HEK293T (cell line): ENCODE results near the gene ZNF521.

Experiments used
- CTCF ChIA-PET: fragments of 350-600 bp; formaldehyde crosslinking; extraction: SDS; loops from one replicate; lab custom pipeline; 2021; ENCODE audit warnings: antibody characterized with exemption, inconsistent platforms; lab: Yijun Ruan, JAX
- POLR2A ChIA-PET: fragments of 350-600 bp; formaldehyde crosslinking; extraction: SDS; loops from one replicate; lab custom pipeline; 2020; ENCODE audit warnings: antibody characterized with exemption, inconsistent platforms; lab: Yijun Ruan, JAX
- DNase-seq: peaks from one replicate; pipeline ENCODE4 v3.0.0; 2012; ENCODE audit warnings: mixed read lengths; ENCODE audit errors: extremely low spot score
- ARNT ChIP-seq: fragments of 450-650 bp; IDR thresholded peaks from 2 replicates; pipeline ENCODE4 v1.6.1; 2017; ENCODE audit warnings: mild to moderate bottlenecking
- BHLHE40 ChIP-seq: fragments of 450-650 bp; IDR thresholded peaks from 2 replicates; pipeline ENCODE4 v1.6.1; 2016; ENCODE audit warnings: mild to moderate bottlenecking, moderate library complexity, borderline replicate concordance
- CTBP1 ChIP-seq: fragments of 450-650 bp; IDR thresholded peaks from 2 replicates; pipeline ENCODE4 v1.6.1; 2016; ENCODE audit warnings: borderline replicate concordance
- ELF4 ChIP-seq: fragments of 450-650 bp; IDR thresholded peaks from 2 replicates; pipeline ENCODE4 v1.6.1; 2017; ENCODE audit warnings: antibody characterized with exemption
- FOXA1 ChIP-seq: fragments of 450-650 bp; IDR thresholded peaks from 2 replicates; pipeline ENCODE4 v1.6.1; 2016; ENCODE audit warnings: mild to moderate bottlenecking
- FOXK2 ChIP-seq: fragments of 450-650 bp; IDR thresholded peaks from 2 replicates; pipeline ENCODE4 v1.6.1; 2016; ENCODE audit warnings: mild to moderate bottlenecking
- FOXM1 ChIP-seq: fragments of 450-650 bp; IDR thresholded peaks from 2 replicates; pipeline ENCODE4 v1.6.1; 2017; ENCODE audit warnings: mild to moderate bottlenecking, borderline replicate concordance
- HDGF ChIP-seq: fragments of 450-650 bp; IDR thresholded peaks from 2 replicates; pipeline ENCODE4 v1.6.1; 2017; ENCODE audit warnings: antibody characterized with exemption, borderline replicate concordance
- L3MBTL2 ChIP-seq: fragments of 450-650 bp; conservative IDR thresholded peaks from 2 replicates; pipeline ENCODE4 v1.6.1; 2016; ENCODE audit warnings: mild to moderate bottlenecking
- LEF1 ChIP-seq: fragments of 450-650 bp; IDR thresholded peaks from 2 replicates; pipeline ENCODE4 v1.6.1; 2017; ENCODE audit warnings: mild to moderate bottlenecking, borderline replicate concordance
- NFRKB ChIP-seq: fragments of 450-650 bp; IDR thresholded peaks from 2 replicates; pipeline ENCODE4 v1.6.1; 2016; ENCODE audit warnings: mild to moderate bottlenecking, moderate library complexity
- SP1 ChIP-seq: fragments of 450-650 bp; IDR thresholded peaks from 2 replicates; pipeline ENCODE4 v1.6.1; 2017
- SUZ12 ChIP-seq: fragments of 450-650 bp; IDR thresholded peaks from 2 replicates; pipeline ENCODE4 v1.6.1; 2016; ENCODE audit warnings: mild to moderate bottlenecking
- TARDBP ChIP-seq: fragments of 450-650 bp; IDR thresholded peaks from 2 replicates; pipeline ENCODE4 v1.6.1; 2016
- ZNF384 ChIP-seq: fragments of 450-650 bp; IDR thresholded peaks from 2 replicates; pipeline ENCODE4 v1.6.1; 2016
- TF ChIP-seq, protein P1 (sequence below): fragments of 450-650 bp; IDR thresholded peaks from 2 replicates; pipeline ENCODE4 v1.6.1; 2016

The ZNF521 gene

DNA sequence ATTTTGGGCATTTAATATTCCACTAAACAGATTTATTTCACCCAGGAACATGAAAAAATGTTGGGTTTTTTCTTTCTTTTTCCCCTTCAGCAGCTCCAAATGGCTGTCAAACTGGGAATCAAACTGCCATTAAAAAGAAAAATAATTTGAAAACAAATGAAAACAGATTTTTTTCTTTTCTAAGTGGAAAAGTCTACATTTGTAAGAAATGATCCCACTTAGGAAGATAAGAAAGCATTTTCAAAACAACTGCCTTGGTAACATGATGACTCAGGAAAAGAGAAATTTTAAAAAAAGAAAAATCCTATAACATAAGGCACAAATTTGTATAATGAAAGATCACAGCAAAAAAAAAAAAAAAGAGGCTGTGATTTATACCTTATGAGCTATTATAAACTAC lies 20.0 kb downstream of the ZNF521 start:
- TF ChIP-seq L3MBTL2 (no peak), SP1 (no peak), TARDBP (no peak), ARNT (no peak), FOXA1 (no peak), LEF1 (no peak), CTBP1 (no peak), NFRKB (no peak), FOXM1 (no peak), FOXK2 (no peak), SUZ12 (no peak), BHLHE40 (no peak), ZNF384 (no peak), HDGF (no peak), ELF4 (no peak)
- TF ChIP-seq, protein P1, sequence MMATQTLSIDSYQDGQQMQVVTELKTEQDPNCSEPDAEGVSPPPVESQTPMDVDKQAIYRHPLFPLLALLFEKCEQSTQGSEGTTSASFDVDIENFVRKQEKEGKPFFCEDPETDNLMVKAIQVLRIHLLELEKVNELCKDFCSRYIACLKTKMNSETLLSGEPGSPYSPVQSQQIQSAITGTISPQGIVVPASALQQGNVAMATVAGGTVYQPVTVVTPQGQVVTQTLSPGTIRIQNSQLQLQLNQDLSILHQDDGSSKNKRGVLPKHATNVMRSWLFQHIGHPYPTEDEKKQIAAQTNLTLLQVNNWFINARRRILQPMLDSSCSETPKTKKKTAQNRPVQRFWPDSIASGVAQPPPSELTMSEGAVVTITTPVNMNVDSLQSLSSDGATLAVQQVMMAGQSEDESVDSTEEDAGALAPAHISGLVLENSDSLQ = no peak
- POLR2A ChIA-PET = no interaction called here
- no peak for DNase-seq
- CTCF ChIA-PET = no interaction called here

DNA sequence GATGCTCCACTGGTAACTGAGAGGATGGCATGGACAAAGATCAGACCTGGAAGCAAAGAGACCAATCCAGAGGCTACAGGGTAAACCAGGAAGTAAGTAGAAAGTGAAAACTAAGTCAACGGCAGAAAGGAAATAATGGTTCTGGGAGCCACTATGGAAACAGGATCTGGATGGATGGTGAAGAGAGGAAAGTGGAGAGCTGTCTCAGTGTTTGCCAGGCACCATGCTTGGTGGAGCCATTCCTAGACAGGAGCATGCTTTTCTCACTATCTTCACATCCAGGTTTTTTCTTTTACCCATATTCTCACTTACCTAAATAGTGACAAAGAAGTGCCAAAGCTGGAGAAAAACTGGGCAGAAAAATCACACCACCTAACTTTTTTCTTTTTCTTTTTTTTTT lies 22.2 kb downstream of the ZNF521 start:
- DNase-seq = no peak
- POLR2A ChIA-PET = no interaction called here
- TF ChIP-seq FOXM1 = no peak
- no peak for TF ChIP-seq SP1
- no peak for TF ChIP-seq FOXA1
- no peak for TF ChIP-seq ELF4
- TF ChIP-seq FOXK2 = no peak
- TF ChIP-seq CTBP1 = no peak
- TF ChIP-seq NFRKB = no peak
- TF ChIP-seq L3MBTL2 = no peak
- TF ChIP-seq ARNT = no peak
- TF ChIP-seq SUZ12 = no peak
- TF ChIP-seq TARDBP = no peak
- TF ChIP-seq, protein P1 = no peak
- TF ChIP-seq ZNF384 = no peak
- no peak for TF ChIP-seq HDGF
- TF ChIP-seq BHLHE40 = no peak
- CTCF ChIA-PET = interaction anchor here (1.4 kb wide), 1 partner anchor 12 kb away, joined by 3 read pairs; no protein-coding TSS in a partner anchor

DNA sequence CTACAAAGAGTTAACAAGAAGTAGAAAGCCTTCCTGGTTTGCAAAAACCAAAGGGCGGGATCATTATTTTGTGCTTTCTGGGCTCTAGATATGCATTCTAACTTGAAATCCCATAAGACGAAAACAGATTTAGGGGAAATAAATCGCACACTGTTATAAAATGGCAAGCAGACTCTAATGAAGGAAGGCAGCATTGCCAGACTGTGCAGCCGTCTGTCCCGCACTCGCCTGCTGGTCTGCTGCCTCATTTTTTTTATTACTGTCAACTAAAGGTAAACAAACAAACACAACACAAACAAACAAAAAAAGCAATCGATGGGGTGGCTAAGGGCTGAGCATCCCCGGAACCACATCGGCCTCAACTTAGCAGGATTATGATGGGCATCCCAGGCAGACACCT lies 24.4 kb downstream of the ZNF521 start:
- ChIA-PET POLR2A (no interaction called here), CTCF (interaction anchor here (0.6 kb wide), 1 partner anchor 832 kb away, joined by 3 read pairs; no protein-coding TSS in a partner anchor)
- TF ChIP-seq LEF1 (no peak), L3MBTL2 (no peak), HDGF (no peak), CTBP1 (no peak), FOXA1 (no peak), ELF4 (no peak), ZNF384 (no peak), TARDBP (no peak), FOXM1 (no peak), SUZ12 (no peak), BHLHE40 (no peak), SP1 (no peak), ARNT (no peak)
- TF ChIP-seq, protein P1 = no peak
- no peak for DNase-seq

DNA sequence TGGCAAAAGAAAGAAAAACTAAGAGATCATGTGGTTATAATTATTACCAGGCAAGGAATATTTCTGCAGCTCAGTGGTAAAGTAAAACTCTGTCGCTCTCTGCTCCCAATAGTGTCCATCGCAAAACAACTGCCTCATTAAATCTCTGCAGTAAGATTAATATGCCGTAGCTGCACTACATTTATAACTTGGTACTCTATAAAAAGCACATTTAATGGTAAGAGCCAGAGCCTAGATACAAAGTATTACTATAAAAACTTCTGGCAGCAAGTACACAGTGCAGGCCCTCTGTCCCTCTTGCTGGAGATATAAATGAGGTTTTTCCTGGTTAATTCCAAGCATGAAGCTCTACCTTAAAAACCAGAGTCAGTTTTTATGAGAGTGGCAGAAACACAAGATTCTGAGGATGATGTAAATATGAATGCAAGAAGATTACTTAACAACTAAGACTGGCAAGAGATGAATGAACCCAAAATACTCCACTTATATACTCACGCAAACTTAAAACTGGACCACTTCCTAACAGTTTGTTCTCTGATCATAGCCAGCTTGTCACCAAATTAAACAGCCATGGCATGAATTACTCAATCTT lies 25.5 kb downstream of the ZNF521 start:
- TF ChIP-seq BHLHE40 (no peak), HDGF (no peak), ZNF384 (no peak), TARDBP (no peak), NFRKB (no peak), FOXK2 (no peak), SUZ12 (no peak), L3MBTL2 (no peak)
- TF ChIP-seq, protein P1 = no peak
- no peak for DNase-seq
- ChIA-PET CTCF (interaction anchor here (0.9 kb wide), 1 partner anchor 19 kb away, joined by 3 read pairs; no protein-coding TSS in a partner anchor), POLR2A (no interaction called here)

DNA sequence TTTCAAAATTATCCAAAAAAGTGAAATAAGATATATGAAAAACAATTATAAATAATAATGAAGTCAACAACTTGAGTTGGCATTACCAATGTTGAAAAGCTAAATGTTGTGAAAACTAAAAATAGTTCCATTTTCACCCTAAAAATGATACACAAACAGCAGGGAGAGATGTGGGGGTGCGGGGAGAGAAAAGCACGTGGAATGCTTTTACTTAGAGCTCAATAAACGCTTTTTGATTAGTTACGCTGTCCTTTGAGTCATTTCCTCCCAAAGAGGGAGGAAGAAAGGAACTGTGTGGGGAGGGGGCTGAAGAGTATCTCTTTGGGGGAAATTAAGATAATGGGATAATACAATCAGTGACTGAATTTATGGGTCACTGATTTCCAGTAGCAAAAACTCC lies 29.2 kb downstream of the ZNF521 start:
- TF ChIP-seq FOXA1 = no peak
- TF ChIP-seq ZNF384 = no peak
- no peak for TF ChIP-seq CTBP1
- TF ChIP-seq FOXK2 = no peak
- TF ChIP-seq HDGF = no peak
- TF ChIP-seq FOXM1 = no peak
- TF ChIP-seq TARDBP = no peak
- TF ChIP-seq SUZ12 = no peak
- no peak for TF ChIP-seq L3MBTL2
- TF ChIP-seq ELF4 = no peak
- TF ChIP-seq, protein P1 = no peak
- no peak for TF ChIP-seq ARNT
- no peak for TF ChIP-seq LEF1
- no peak for TF ChIP-seq SP1
- no peak for TF ChIP-seq NFRKB
- no peak for TF ChIP-seq BHLHE40
- CTCF ChIA-PET = interaction anchor here (0.6 kb wide), 1 partner anchor 95 kb away, joined by 4 read pairs; no protein-coding TSS in a partner anchor
- no peak for DNase-seq
- POLR2A ChIA-PET = no interaction called here
